Measurements from ENCODE around the gene USP36.

DNA sequence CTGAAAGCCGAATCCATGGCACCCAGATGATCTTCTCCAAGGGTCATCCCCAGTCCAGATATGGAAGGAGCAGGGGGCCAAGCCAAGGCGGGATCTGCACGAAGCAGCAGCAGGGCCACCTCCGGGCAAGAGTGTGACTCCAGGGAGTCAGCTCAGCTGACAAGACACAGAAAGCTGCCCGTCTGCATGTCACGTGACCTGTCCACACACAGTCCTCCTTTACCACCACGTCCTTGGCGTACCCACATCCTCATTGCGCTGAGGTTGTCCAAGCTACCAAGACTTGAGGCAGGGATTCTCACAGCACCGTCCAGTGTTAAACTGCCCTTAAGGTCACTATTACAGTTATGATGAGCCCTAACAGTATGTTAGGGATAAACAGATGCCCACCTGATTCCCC is 47.2 kb downstream of the USP36 start:
- TF ChIP-seq, protein P1, sequence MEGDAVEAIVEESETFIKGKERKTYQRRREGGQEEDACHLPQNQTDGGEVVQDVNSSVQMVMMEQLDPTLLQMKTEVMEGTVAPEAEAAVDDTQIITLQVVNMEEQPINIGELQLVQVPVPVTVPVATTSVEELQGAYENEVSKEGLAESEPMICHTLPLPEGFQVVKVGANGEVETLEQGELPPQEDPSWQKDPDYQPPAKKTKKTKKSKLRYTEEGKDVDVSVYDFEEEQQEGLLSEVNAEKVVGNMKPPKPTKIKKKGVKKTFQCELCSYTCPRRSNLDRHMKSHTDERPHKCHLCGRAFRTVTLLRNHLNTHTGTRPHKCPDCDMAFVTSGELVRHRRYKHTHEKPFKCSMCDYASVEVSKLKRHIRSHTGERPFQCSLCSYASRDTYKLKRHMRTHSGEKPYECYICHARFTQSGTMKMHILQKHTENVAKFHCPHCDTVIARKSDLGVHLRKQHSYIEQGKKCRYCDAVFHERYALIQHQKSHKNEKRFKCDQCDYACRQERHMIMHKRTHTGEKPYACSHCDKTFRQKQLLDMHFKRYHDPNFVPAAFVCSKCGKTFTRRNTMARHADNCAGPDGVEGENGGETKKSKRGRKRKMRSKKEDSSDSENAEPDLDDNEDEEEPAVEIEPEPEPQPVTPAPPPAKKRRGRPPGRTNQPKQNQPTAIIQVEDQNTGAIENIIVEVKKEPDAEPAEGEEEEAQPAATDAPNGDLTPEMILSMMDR (IDR thresholded peaks at IDR 0.05) = no peak
- no peak for TF ChIP-seq POLR2A (IDR thresholded peaks at IDR 0.05)

Data from uterus (tissue), 2 donors.